ENCODE measurements around the gene ANGEL2. TPM values are rescaled to one million over a fixed set of nuclear protein-coding genes. Genes with fewer than 3 reads are reported as not detected.

The ANGEL2 gene
- total RNA-seq, 2 experiments from 2014 or later: 38.0 to 38.1 TPM

Other genes with a start within 250 kb of the ANGEL2 start
- gene NSL1, start 224.1 kb downstream of the ANGEL2 start, total RNA-seq: 10 to 100 TPM; 40.3 to 40.4 TPM
- gene TATDN3, start 224.0 kb downstream of the ANGEL2 start, total RNA-seq: 10 to 100 TPM; 15.1 to 16.5 TPM
- gene SPATA45, start 168.2 kb downstream of the ANGEL2 start, total RNA-seq: not detected
- gene FLVCR1, start 157.6 kb downstream of the ANGEL2 start, total RNA-seq: 10 to 100 TPM; 16.2 to 18.7 TPM
- gene VASH2, start 65.3 kb downstream of the ANGEL2 start, total RNA-seq: under 1 TPM; 0.23 to 0.44 TPM
- gene RPS6KC1, start 35.4 kb upstream of the ANGEL2 start, total RNA-seq: 1 to 10 TPM; 5.6 TPM

Measured in activated CD8-positive, alpha-beta memory T cell treated with anti-CD3 and anti-CD28 coated beads for 36 hours (primary cell).